Skeletal muscle tissue (tissue), 4 donors: ENCODE results near the gene GPR3. TPM values are rescaled to one million over a fixed set of nuclear protein-coding genes. Genes with fewer than 3 reads are reported as not detected.
A peak's percentile ranks its signal among the peaks of the same experiment; 100 is the strongest.

ENCODE experiments used
- H3K27ac ChIP-seq: one replicate; pipeline ENCODE4 v1.7.0; 2013; ENCODE audit warnings: mild to moderate bottlenecking, low read depth, low read length, inconsistent platforms
- H3K27me3 ChIP-seq, 3 donors: one replicate each; pipeline ENCODE4 v1.7.0; 2013; ENCODE audit warnings: low read length in 3 of 3; ENCODE audit not compliant: control insufficient read depth in 3 of 3, insufficient read depth in 3 of 3
- H3K36me3 ChIP-seq, 3 donors: one replicate each; pipeline ENCODE4 v1.7.0; 2013; ENCODE audit warnings: low read length in 3 of 3; ENCODE audit not compliant: control insufficient read depth in 3 of 3, insufficient read depth in 3 of 3
- H3K4me1 ChIP-seq, 3 donors: one replicate each; pipeline ENCODE4 v1.7.0; 2013; ENCODE audit warnings: low read length in 3 of 3, mild to moderate bottlenecking in 3 of 3; ENCODE audit not compliant: control insufficient read depth in 3 of 3, insufficient read depth in 3 of 3
- H3K4me3 ChIP-seq, 3 donors: one replicate each; pipeline ENCODE4 v1.7.0; 2013; ENCODE audit warnings: low read length in 3 of 3
- H3K9ac ChIP-seq, 3 donors: one replicate each; pipeline ENCODE4 v1.7.0; 2013; ENCODE audit warnings: low read length in 3 of 3, mild to moderate bottlenecking in 3 of 3, moderate library complexity in 2 of 3, low read depth in 1 of 3
- H3K9me3 ChIP-seq, 3 donors: one replicate each; pipeline ENCODE4 v1.7.0; 2013; ENCODE audit warnings: low read length in 3 of 3; ENCODE audit not compliant: control insufficient read depth in 3 of 3
- total RNA-seq: library from RNA; depleted of rRNA; stranded (reverse); fragments of >200 nt; gene quantifications from one replicate; pipeline ENCODE4 v1.2.3, GENCODE V29; 2014
- donor health status: Osteomylitis.

Gene GPR3
- total RNA-seq, 1 donor from 2014 or later = under 0.01 TPM

- Histone ChIP-seq H3K27me3 (peaks cover 0 to 5% (median 3%) of the 10 kb centered on the region in 3 donors), H3K27ac (no peak overlapping the region), H3K9ac (no peak overlapping the region), H3K4me1 (peaks cover 26 to 45% (median 28%) of the 10 kb centered on the region in 3 donors), H3K9me3 (no peaks in the 10 kb centered on the region), H3K36me3 (no peaks in the 10 kb centered on the region), H3K4me3 (no peak overlapping the region)
These were observed 6.2 kb downstream of the GPR3 start for GRCh38 chr1:27398405-27399149.

GRCh38 chr1:27399251-27400025, 7.0 kb downstream of the GPR3 start:
- no peaks in the 10 kb centered on the region for H3K36me3 ChIP-seq
- no peak overlapping the region for H3K4me3 ChIP-seq
- peaks cover 0 to 5% (median 3%) of the 10 kb centered on the region in 3 donors for H3K27me3 ChIP-seq
- H3K9me3 ChIP-seq = no peaks in the 10 kb centered on the region
- peaks cover 35 to 53% (median 37%) of the 10 kb centered on the region in 3 donors for H3K4me1 ChIP-seq
- H3K27ac ChIP-seq = no peak overlapping the region
- H3K9ac ChIP-seq = peak overlapping the region in 1 of 3 donors; percentile 25

- peaks cover 44 to 61% (median 46%) of the 10 kb centered on the region in 3 donors for H3K4me1 ChIP-seq
- H3K27ac ChIP-seq = no peak overlapping the region
These were observed 7.9 kb downstream of the GPR3 start for GRCh38 chr1:27400082-27400962.

GRCh38 chr1:27400963-27401341, 8.5 kb downstream of the GPR3 start:
- peaks cover 48 to 61% (median 50%) of the 10 kb centered on the region in 3 donors for H3K4me1 ChIP-seq
- H3K9me3 ChIP-seq = no peaks in the 10 kb centered on the region
- no peak overlapping the region for H3K27ac ChIP-seq
- peaks cover 0 to 5% (median 3%) of the 10 kb centered on the region in 3 donors for H3K27me3 ChIP-seq
- H3K4me3 ChIP-seq = no peak overlapping the region
- H3K9ac ChIP-seq = no peak overlapping the region
- H3K36me3 ChIP-seq = no peaks in the 10 kb centered on the region

More at GRCh38 chr1:27400082-27400962, 7.9 kb downstream of the GPR3 start:
- Histone ChIP-seq H3K4me3 (no peak overlapping the region), H3K9me3 (no peaks in the 10 kb centered on the region), H3K27me3 (peaks cover 0 to 5% (median 3%) of the 10 kb centered on the region in 3 donors), H3K9ac (peak overlapping the region in 1 of 3 donors; percentile 16), H3K36me3 (no peaks in the 10 kb centered on the region)

GRCh38 chr1:27402349-27402754, 9.9 kb downstream of the GPR3 start:
- Histone ChIP-seq H3K4me1 (peaks cover 58 to 69% (median 61%) of the 10 kb centered on the region in 3 donors), H3K9ac (peak overlapping the region in 2 of 3 donors; percentile 59 to 78), H3K9me3 (no peaks in the 10 kb centered on the region), H3K27me3 (peaks cover 0 to 5% (median 3%) of the 10 kb centered on the region in 3 donors), H3K4me3 (peak overlapping the region; percentile 45 to 59 (median 49)), H3K36me3 (peaks cover 2 to 7% (median 5%) of the 10 kb centered on the region in 3 donors), H3K27ac (peak overlapping the region; percentile 83)

DNA sequence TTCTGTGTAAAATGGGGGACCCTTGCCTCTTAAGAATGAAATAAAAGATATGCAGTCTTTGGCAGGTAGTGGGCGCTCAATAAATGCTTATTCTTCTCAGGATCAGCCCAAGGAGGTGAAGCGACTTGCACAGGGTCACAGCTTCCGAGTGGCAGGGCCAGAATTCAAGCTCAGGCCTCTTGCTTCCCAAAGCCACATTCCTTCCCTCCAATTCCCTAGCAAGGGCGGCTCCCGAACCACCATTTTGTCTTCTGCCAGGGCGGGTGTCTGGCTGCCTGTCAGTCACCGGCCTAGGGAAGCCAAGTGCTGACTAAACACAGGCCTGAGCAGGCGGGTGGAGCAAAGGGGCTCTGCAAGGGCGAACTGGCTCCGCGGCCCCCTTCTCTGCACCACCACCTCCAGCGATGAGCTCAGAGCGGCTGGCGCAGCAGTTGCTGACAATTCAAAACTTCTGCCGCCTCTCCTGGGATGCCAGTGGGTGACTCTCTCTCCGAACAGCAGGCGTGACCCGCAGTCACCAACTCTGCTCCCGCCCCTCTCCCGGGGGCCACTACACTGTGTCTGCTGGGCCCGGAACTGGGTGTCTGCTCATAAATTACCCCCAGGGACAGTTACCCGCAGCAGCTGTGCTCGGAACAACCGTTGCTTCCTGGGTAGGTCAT, 10.8 kb downstream of the GPR3 start:
- Histone ChIP-seq H3K4me3 (peak overlapping the region; percentile 49 to 64 (median 59)), H3K9ac (peak overlapping the region; percentile 57 to 78 (median 59))

DNA sequence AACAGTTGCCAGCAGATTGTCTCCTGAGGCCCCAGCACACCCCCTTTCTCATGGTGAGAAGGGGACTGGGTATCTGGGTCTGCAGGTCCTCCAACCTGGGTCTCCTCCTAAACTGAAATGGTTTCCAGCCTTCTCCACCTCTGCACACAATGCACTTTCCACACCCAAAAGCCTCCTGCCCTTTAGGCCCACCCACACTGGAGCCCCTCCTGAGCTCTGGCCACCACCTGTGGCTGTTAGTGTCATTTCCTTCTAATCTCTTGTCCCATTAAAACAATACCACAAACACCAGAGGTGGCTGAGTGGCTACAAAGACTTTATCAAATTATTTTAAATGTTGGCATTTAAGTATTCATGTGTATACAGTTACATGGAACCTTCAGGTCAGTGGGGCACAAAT, 11.5 kb downstream of the GPR3 start:
- Histone ChIP-seq H3K4me3 (no peak overlapping the region), H3K36me3 (peaks cover 13 to 21% (median 20%) of the 10 kb centered on the region in 3 donors), H3K9ac (peak overlapping the region; percentile 7 to 78 (median 59)), H3K4me1 (peaks cover 58 to 71% (median 62%) of the 10 kb centered on the region in 3 donors), H3K27ac (peak overlapping the region; percentile 83), H3K9me3 (no peaks in the 10 kb centered on the region), H3K27me3 (peaks cover 0 to 5% (median 3%) of the 10 kb centered on the region in 3 donors)

More for the DNA sequence above, 10.8 kb downstream of the GPR3 start:
- Histone ChIP-seq H3K9me3 (no peaks in the 10 kb centered on the region), H3K27ac (peak overlapping the region; percentile 83), H3K27me3 (peaks cover 0 to 5% (median 3%) of the 10 kb centered on the region in 3 donors), H3K36me3 (peaks cover 10 to 15% (median 14%) of the 10 kb centered on the region in 3 donors), H3K4me1 (peaks cover 58 to 71% (median 62%) of the 10 kb centered on the region in 3 donors)

DNA sequence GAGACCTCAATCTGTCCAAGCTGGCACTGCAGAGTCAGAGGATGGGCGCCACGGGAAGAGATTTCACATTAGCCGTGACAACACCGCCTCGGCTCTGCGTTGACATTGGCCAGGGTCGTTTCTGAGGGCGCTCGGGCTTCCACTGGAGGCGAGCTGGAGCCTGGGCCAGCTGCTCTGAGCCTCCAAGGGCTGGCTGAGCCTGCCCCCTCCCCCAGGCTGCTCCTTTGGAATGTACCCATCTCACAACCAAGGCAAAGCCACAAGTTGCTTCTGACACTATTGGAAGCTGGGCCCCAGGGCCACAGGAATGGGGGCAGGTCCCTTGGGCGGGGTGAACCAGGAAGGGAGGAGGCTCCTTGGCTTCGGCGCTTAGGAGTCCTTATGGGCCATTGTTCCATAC, 12.7 kb downstream of the GPR3 start:
- H3K4me1 ChIP-seq = peaks cover 52 to 60% (median 53%) of the 10 kb centered on the region in 3 donors
- peak overlapping the region in 1 of 3 donors; percentile 25 for H3K9ac ChIP-seq
- peaks cover 19 to 29% (median 27%) of the 10 kb centered on the region in 3 donors for H3K36me3 ChIP-seq
- H3K27me3 ChIP-seq = peaks cover 0 to under 1% (median 0%) of the 10 kb centered on the region in 3 donors
- peak overlapping the region; percentile 83 for H3K27ac ChIP-seq
- H3K9me3 ChIP-seq = no peaks in the 10 kb centered on the region
- peak overlapping the region in 1 of 3 donors; percentile 14 for H3K4me3 ChIP-seq
